ENCODE measurements around the gene PCDH8.

PCDH8 gene

GRCh38 chr13:52869050-52869449 lies 20.6 kb upstream of the PCDH8 start:
- no peaks in the 10 kb centered on the region for H3K27me3 ChIP-seq (ENCODE audit: low read length)
- H3F3A ChIP-seq (ENCODE audit: insufficient read depth): no peaks in the 10 kb centered on the region
- H3K9me3 ChIP-seq (ENCODE audit: insufficient read depth, low read length): no peaks in the 10 kb centered on the region; the same call in 1 of the 2 replicates
- H3K36me3 ChIP-seq (ENCODE audit: low read length): no peaks in the 10 kb centered on the region
- no peak overlapping the region for H3K4me3 ChIP-seq (ENCODE audit: insufficient read depth, low read length, poor library complexity, severe bottlenecking)
- no peak overlapping the region for H3K4me2 ChIP-seq (ENCODE audit: low read depth, low read length, poor library complexity, severe bottlenecking)
- H4K20me1 ChIP-seq (ENCODE audit: low read depth, low read length): no peaks in the 10 kb centered on the region
- H3K27ac ChIP-seq (ENCODE audit: low read depth, low read length): no peak overlapping the region
- no peaks in the 10 kb centered on the region for H3K79me2 ChIP-seq (ENCODE audit: insufficient read depth, low read length)
- H3K9me2 ChIP-seq (replicated peaks; ENCODE audit: insufficient read depth, low read length): no peaks in the 10 kb centered on the region
- H3K9ac ChIP-seq (ENCODE audit: low read length): no peak overlapping the region
- no peak for TF ChIP-seq EZH2phosphoT487 (conservative IDR thresholded peaks at IDR 0.05; ENCODE audit: low read length)
- TF ChIP-seq CTCF (IDR thresholded peaks at IDR 0.05; ENCODE audit: insufficient read depth, low read length, poor library complexity, severe bottlenecking): no peak
- H2AFZ ChIP-seq (ENCODE audit: low read depth, low read length, severe bottlenecking): no peak overlapping the region

- Histone ChIP-seq H3K4me2 (ENCODE audit: low read depth, low read length, poor library complexity, severe bottlenecking) (no peak overlapping the region), H3K27me3 (ENCODE audit: low read length) (no peaks in the 10 kb centered on the region), H3K9me2 (replicated peaks; ENCODE audit: insufficient read depth, low read length) (no peaks in the 10 kb centered on the region), H3F3A (ENCODE audit: insufficient read depth) (no peaks in the 10 kb centered on the region), H3K9me3 (ENCODE audit: insufficient read depth, low read length) (no peaks in the 10 kb centered on the region), H3K27ac (ENCODE audit: low read depth, low read length) (no peak overlapping the region), H2AFZ (ENCODE audit: low read depth, low read length, severe bottlenecking) (no peak overlapping the region), H4K20me1 (ENCODE audit: low read depth, low read length) (no peaks in the 10 kb centered on the region), H3K4me3 (ENCODE audit: insufficient read depth, low read length, poor library complexity, severe bottlenecking) (no peak overlapping the region), H3K79me2 (ENCODE audit: insufficient read depth, low read length) (no peaks in the 10 kb centered on the region), H3K36me3 (ENCODE audit: low read length) (no peaks in the 10 kb centered on the region), H3K9ac (ENCODE audit: low read length) (no peak overlapping the region)
- no peak for TF ChIP-seq EZH2phosphoT487 (conservative IDR thresholded peaks at IDR 0.05; ENCODE audit: low read length)
- TF ChIP-seq CTCF (IDR thresholded peaks at IDR 0.05; ENCODE audit: insufficient read depth, low read length, poor library complexity, severe bottlenecking): no peak
These were observed 19.8 kb upstream of the PCDH8 start for GRCh38 chr13:52868190-52868589.

GRCh38 chr13:52864941-52865340 lies 16.5 kb upstream of the PCDH8 start:
- no peaks in the 10 kb centered on the region for H4K20me1 ChIP-seq (ENCODE audit: low read depth, low read length)
- H3K4me3 ChIP-seq (ENCODE audit: insufficient read depth, low read length, poor library complexity, severe bottlenecking): no peak overlapping the region
- no peaks in the 10 kb centered on the region for H3K36me3 ChIP-seq (ENCODE audit: low read length)
- no peak overlapping the region for H3K9ac ChIP-seq (ENCODE audit: low read length)
- no peaks in the 10 kb centered on the region for H3K9me2 ChIP-seq (replicated peaks; ENCODE audit: insufficient read depth, low read length)
- H3K27ac ChIP-seq (ENCODE audit: low read depth, low read length): no peak overlapping the region
- H2AFZ ChIP-seq (ENCODE audit: low read depth, low read length, severe bottlenecking): no peak overlapping the region
- no peaks in the 10 kb centered on the region for H3K79me2 ChIP-seq (ENCODE audit: insufficient read depth, low read length)
- no peaks in the 10 kb centered on the region for H3K27me3 ChIP-seq (ENCODE audit: low read length)
- H3K9me3 ChIP-seq (ENCODE audit: insufficient read depth, low read length): no peaks in the 10 kb centered on the region
- no peak for TF ChIP-seq CTCF (IDR thresholded peaks at IDR 0.05; ENCODE audit: insufficient read depth, low read length, poor library complexity, severe bottlenecking)
- TF ChIP-seq EZH2phosphoT487 (conservative IDR thresholded peaks at IDR 0.05; ENCODE audit: low read length): no peak
- no peak overlapping the region for H3K4me2 ChIP-seq (ENCODE audit: low read depth, low read length, poor library complexity, severe bottlenecking)
- H3F3A ChIP-seq (ENCODE audit: insufficient read depth): no peaks in the 10 kb centered on the region

Measured in SU-DHL-6 (cell line).